Kidney (tissue), 14 donors: ENCODE results near the gene TLX3. TPM values are rescaled to one million over a fixed set of nuclear protein-coding genes. Genes with fewer than 3 reads are reported as not detected.

ENCODE experiments used
- DNase-seq, 5 donors: peaks; one replicate each; pipeline ENCODE4 v3.0.0-alpha.2; 2013 to 2020
- FAIRE-seq: peaks from 2 replicates; lab custom pipeline; 2012; peaks lifted over from hg19 to GRCh38; lab: Jason Lieb, UNC
- H3K27ac ChIP-seq, 2 donors: one replicate each; pipeline ENCODE4 v1.7.0; 2013; ENCODE audit warnings: low read depth in 2 of 2, low read length in 2 of 2, inconsistent platforms in 1 of 2
- H3K27me3 ChIP-seq: one replicate; pipeline ENCODE4 v1.7.1; 2013; ENCODE audit warnings: low read length, inconsistent platforms; ENCODE audit not compliant: control insufficient read depth, insufficient read depth
- H3K36me3 ChIP-seq, 3 donors: one replicate each; pipeline versions ENCODE4 v1.7.0 to v1.7.1; 2013; ENCODE audit warnings: low read length in 3 of 3, control low read depth in 1 of 3, inconsistent platforms in 1 of 3; ENCODE audit not compliant: insufficient read depth in 3 of 3, control insufficient read depth in 2 of 3
- H3K4me1 ChIP-seq, 3 donors: one replicate each; pipeline versions ENCODE4 v1.7.0 to v1.7.1; 2013; ENCODE audit warnings: low read length in 3 of 3, inconsistent platforms in 1 of 3, low read depth in 1 of 3; ENCODE audit not compliant: control insufficient read depth in 2 of 3, insufficient read depth in 2 of 3
- H3K4me3 ChIP-seq, 3 donors: one replicate each; pipeline versions ENCODE4 v1.7.0 to v1.8.1; 2013; ENCODE audit warnings: low read length in 3 of 3, control low read depth in 1 of 3, inconsistent platforms in 1 of 3
- H3K9ac ChIP-seq, 3 donors: one replicate each; pipeline versions ENCODE4 v1.7.0 to v1.7.1; 2013; ENCODE audit warnings: low read length in 3 of 3, control low read depth in 1 of 3, inconsistent platforms in 1 of 3
- H3K9me3 ChIP-seq, 3 donors: one replicate each; pipeline versions ENCODE4 v1.7.0 to v1.7.1; 2013; ENCODE audit warnings: low read length in 3 of 3, control low read depth in 1 of 3, inconsistent platforms in 1 of 3; ENCODE audit not compliant: control insufficient read depth in 2 of 3, insufficient read depth in 1 of 3
- intact Hi-C: fragments of 100-400 bp; cut with DNase I; formaldehyde crosslinking; loops from one replicate; pipeline ENCODE4 v1.11.1; 2022
- polyA plus RNA-seq: library from polyadenylated mRNA; stranded (reverse); fragments of 350-450 nt; fragmentation: Illumina TruSeq; extraction: RNeasy Lipid Tissue Mini Kit (QIAGEN cat#74804); gene quantifications from one replicate; pipeline ENCODE4 v1.2.3, GENCODE V29; 2014; ENCODE audit warnings: low read depth, low replicate concordance; ENCODE audit not compliant: insufficient read depth
- total RNA-seq: library from RNA; stranded (reverse); fragmentation: NEBNext Ultra II Directional; extraction: Animal tissue kit (Norgen Biotek cat#: 25700); gene quantifications from one replicate; pipeline ENCODE4 v1.2.1, GENCODE V29; 2021
- TF ChIP-seq, protein P1 (sequence below): IDR thresholded peaks from 3 replicates; pipeline ENCODE4 v1.5.1; 2012; ENCODE audit warnings: mild to moderate bottlenecking, moderate library complexity, borderline replicate concordance; ENCODE audit not compliant: insufficient read depth; ENCODE audit errors: extremely low read depth
- donor health status: control.
- donor health status: control.
- donor health status: control.
- donor health status: control.
- donor health status: control.
- donor health status: DM: yes; HTN: yes; CAD: no.
- donor health status: Normal renal cell carcinoma (clear cell type).

The TLX3 gene
- total and polyA plus RNA-seq, 2 donors from 2014 or later = not detected

DNA sequence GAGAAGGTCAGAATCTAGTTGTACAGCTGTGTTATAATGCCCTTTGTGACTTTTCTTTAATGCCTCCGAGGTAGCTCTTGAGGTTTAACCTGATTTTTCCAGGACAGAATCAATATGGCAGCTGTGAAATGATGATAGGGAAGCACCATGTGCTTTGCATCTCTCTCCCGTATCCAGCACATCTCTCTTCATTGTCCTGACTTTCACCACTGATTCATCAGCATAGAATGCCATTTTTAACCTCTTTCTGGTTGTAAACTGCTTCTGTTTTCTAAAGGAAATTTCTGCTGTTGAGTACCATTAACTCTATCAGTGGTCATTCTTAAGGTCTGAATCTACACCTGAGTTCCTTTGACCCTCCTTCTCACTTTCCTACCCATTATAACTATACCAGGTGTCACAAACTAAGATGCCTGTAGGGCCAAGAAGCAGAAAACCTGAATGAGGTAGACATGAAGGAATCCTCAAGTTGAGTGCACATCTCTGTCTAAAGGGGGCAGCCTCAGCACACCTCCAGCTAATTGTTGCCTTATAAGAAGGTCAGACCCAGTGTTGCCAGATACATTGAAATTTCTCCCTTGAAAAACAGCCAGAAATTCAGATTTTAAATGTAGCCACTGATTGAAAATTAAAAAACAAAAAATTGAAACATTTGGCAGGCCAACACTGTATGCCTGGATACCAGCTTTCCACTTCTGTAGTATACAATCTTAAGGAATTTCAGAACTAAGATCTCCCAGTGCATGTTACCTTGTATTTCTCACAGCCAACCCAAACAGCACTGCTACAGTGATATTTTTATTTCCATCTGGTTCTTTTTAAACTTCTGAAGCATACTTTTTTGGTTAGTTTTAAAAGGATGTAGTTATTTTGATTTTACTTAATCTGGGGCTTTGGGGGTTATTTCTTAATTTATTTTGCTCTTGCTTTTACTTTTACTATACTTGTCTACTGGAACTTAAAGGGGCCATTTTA is 35.8 kb upstream of the TLX3 start:
- FAIRE-seq (no peak), DNase-seq (peak in 2 of 5 donors; percentile 16 to 42)
- H3K9ac ChIP-seq = no peak overlapping the region
- no peaks in the 10 kb centered on the region for H3K4me1 ChIP-seq
- H3K9me3 ChIP-seq = no peaks in the 10 kb centered on the region
- no peak overlapping the region for H3K27ac ChIP-seq
- no peaks in the 10 kb centered on the region for H3K27me3 ChIP-seq
- no peak overlapping the region for H3K4me3 ChIP-seq
- TF ChIP-seq, protein P1, sequence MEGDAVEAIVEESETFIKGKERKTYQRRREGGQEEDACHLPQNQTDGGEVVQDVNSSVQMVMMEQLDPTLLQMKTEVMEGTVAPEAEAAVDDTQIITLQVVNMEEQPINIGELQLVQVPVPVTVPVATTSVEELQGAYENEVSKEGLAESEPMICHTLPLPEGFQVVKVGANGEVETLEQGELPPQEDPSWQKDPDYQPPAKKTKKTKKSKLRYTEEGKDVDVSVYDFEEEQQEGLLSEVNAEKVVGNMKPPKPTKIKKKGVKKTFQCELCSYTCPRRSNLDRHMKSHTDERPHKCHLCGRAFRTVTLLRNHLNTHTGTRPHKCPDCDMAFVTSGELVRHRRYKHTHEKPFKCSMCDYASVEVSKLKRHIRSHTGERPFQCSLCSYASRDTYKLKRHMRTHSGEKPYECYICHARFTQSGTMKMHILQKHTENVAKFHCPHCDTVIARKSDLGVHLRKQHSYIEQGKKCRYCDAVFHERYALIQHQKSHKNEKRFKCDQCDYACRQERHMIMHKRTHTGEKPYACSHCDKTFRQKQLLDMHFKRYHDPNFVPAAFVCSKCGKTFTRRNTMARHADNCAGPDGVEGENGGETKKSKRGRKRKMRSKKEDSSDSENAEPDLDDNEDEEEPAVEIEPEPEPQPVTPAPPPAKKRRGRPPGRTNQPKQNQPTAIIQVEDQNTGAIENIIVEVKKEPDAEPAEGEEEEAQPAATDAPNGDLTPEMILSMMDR = no peak
- H3K36me3 ChIP-seq = no peaks in the 10 kb centered on the region
- intact Hi-C loops = no loop called here

- peak in 2 of 5 donors; percentile 26 to 32 for DNase-seq
- FAIRE-seq = no peak
Measured at GRCh38 chr5:171275841-171276544, 33.1 kb upstream of the TLX3 start.

GRCh38 chr5:171283753-171284152 is 25.3 kb upstream of the TLX3 start:
- intact Hi-C loops = no loop called here
- Histone ChIP-seq H3K27me3 (no peaks in the 10 kb centered on the region), H3K4me1 (no peaks in the 10 kb centered on the region), H3K27ac (no peak overlapping the region), H3K36me3 (no peaks in the 10 kb centered on the region), H3K9me3 (no peaks in the 10 kb centered on the region), H3K4me3 (no peak overlapping the region), H3K9ac (no peak overlapping the region)
- TF ChIP-seq, protein P1 = no peak
- no peak for FAIRE-seq
- no peak for DNase-seq

More at GRCh38 chr5:171275841-171276544, 33.1 kb upstream of the TLX3 start:
- H3K4me1 ChIP-seq = no peaks in the 10 kb centered on the region
- H3K4me3 ChIP-seq = no peak overlapping the region
- no peaks in the 10 kb centered on the region for H3K36me3 ChIP-seq
- H3K27ac ChIP-seq = no peak overlapping the region
- H3K27me3 ChIP-seq = no peaks in the 10 kb centered on the region
- intact Hi-C loops = no loop called here
- no peak overlapping the region for H3K9ac ChIP-seq
- H3K9me3 ChIP-seq = no peaks in the 10 kb centered on the region
- TF ChIP-seq, protein P1 = no peak
